ENCODE measurements around the gene PLA2R1.
A peak's percentile ranks its signal among the peaks of the same experiment; 100 is the strongest.

GRCh38 chr2:159968279-159968900 is 94.0 kb downstream of the PLA2R1 start:
- TF ChIP-seq POLR2A (IDR thresholded peaks at IDR 0.05) (no peak), CTCF (IDR thresholded peaks at IDR 0.05) (peak in 2 of 3 donors; percentile 31 to 50), EP300 (IDR thresholded peaks at IDR 0.05) (no peak)

All from ovary (tissue), 3 donors.